GM12892 (cell line): Measurements from ENCODE around the gene CCDC61.

Experiments
- DNase-seq: peaks from one replicate; pipeline ENCODE4 v3.0.0; 2011; ENCODE audit not compliant: insufficient read length
- FAIRE-seq: peaks from 2 replicates; lab custom pipeline; 2011; peaks lifted over from hg19 to GRCh38; lab: Jason Lieb, UNC
- POLR2A ChIP-seq: IDR thresholded peaks from 2 replicates; pipeline ENCODE4 v1.6.1; 2011; ENCODE audit warnings: low read depth, low read length, control low read depth
- POLR2AphosphoS5 ChIP-seq: IDR thresholded peaks from 2 replicates; pipeline ENCODE4 v1.6.1; 2011; ENCODE audit warnings: low read depth, low read length, control low read depth
- TAF1 ChIP-seq: IDR thresholded peaks from 2 replicates; pipeline ENCODE4 v1.6.1; 2011; ENCODE audit warnings: low read depth, mild to moderate bottlenecking, control low read depth, low read length, borderline replicate concordance

Gene CCDC61

GRCh38 chr19:46032597-46033025 lies 37.3 kb downstream of the CCDC61 start:
- no peak for TF ChIP-seq POLR2AphosphoS5
- TF ChIP-seq POLR2A = no peak
- no peak for TF ChIP-seq TAF1
- DNase-seq = no peak
- FAIRE-seq = no peak

- DNase-seq (no peak), FAIRE-seq (no peak)
- TF ChIP-seq POLR2A = no peak
- no peak for TF ChIP-seq POLR2AphosphoS5
- TF ChIP-seq TAF1 = no peak
Measured at GRCh38 chr19:46033401-46033800, 38.1 kb downstream of the CCDC61 start.

GRCh38 chr19:46035546-46035945 lies 40.3 kb downstream of the CCDC61 start:
- DNase-seq (no peak), FAIRE-seq (no peak)
- TF ChIP-seq POLR2A (no peak), POLR2AphosphoS5 (no peak), TAF1 (no peak)

- FAIRE-seq (no peak), DNase-seq (no peak)
- TF ChIP-seq POLR2A (no peak), POLR2AphosphoS5 (no peak), TAF1 (no peak)
Measured at GRCh38 chr19:46035986-46036743, 40.9 kb downstream of the CCDC61 start.

- DNase-seq (no peak), FAIRE-seq (no peak)
- no peak for TF ChIP-seq POLR2AphosphoS5
- no peak for TF ChIP-seq TAF1
- TF ChIP-seq POLR2A = no peak
Measured at GRCh38 chr19:46036744-46037128, 41.5 kb downstream of the CCDC61 start.

- no peak for TF ChIP-seq POLR2AphosphoS5
- no peak for TF ChIP-seq POLR2A
- no peak for TF ChIP-seq TAF1
- FAIRE-seq (no peak), DNase-seq (no peak)
Measured at GRCh38 chr19:46040125-46040524, 44.9 kb downstream of the CCDC61 start.

GRCh38 chr19:46040952-46041500 lies 45.8 kb downstream of the CCDC61 start, which contains the start of gene IGFL4:
Gene IGFL4 (minus strand): TSS chr19:46041002. CDS start chr19:46040962, 40 bp downstream.
- TF ChIP-seq TAF1 = no peak
- TF ChIP-seq POLR2AphosphoS5 = no peak
- no peak for TF ChIP-seq POLR2A
- no peak for DNase-seq
- no peak for FAIRE-seq

- TF ChIP-seq POLR2A = no peak
- no peak for TF ChIP-seq TAF1
- no peak for TF ChIP-seq POLR2AphosphoS5
- no peak for DNase-seq
- FAIRE-seq = no peak
Measured at GRCh38 chr19:46042252-46042883, 47.1 kb downstream of the CCDC61 start.

- FAIRE-seq (no peak), DNase-seq (no peak)
- TF ChIP-seq TAF1 (no peak), POLR2AphosphoS5 (no peak), POLR2A (no peak)
Measured at GRCh38 chr19:46043519-46043918, 48.3 kb downstream of the CCDC61 start.

GRCh38 chr19:46049597-46049996 lies 54.3 kb downstream of the CCDC61 start:
- no peak for DNase-seq
- no peak for FAIRE-seq
- TF ChIP-seq POLR2AphosphoS5 = no peak
- no peak for TF ChIP-seq TAF1
- no peak for TF ChIP-seq POLR2A

GRCh38 chr19:46052896-46053295 lies 57.6 kb downstream of the CCDC61 start:
- TF ChIP-seq POLR2A = no peak
- TF ChIP-seq POLR2AphosphoS5 = no peak
- TF ChIP-seq TAF1 = no peak
- DNase-seq = no peak
- FAIRE-seq = no peak
